Measurements from ENCODE around the gene OSBPL2.

DNA sequence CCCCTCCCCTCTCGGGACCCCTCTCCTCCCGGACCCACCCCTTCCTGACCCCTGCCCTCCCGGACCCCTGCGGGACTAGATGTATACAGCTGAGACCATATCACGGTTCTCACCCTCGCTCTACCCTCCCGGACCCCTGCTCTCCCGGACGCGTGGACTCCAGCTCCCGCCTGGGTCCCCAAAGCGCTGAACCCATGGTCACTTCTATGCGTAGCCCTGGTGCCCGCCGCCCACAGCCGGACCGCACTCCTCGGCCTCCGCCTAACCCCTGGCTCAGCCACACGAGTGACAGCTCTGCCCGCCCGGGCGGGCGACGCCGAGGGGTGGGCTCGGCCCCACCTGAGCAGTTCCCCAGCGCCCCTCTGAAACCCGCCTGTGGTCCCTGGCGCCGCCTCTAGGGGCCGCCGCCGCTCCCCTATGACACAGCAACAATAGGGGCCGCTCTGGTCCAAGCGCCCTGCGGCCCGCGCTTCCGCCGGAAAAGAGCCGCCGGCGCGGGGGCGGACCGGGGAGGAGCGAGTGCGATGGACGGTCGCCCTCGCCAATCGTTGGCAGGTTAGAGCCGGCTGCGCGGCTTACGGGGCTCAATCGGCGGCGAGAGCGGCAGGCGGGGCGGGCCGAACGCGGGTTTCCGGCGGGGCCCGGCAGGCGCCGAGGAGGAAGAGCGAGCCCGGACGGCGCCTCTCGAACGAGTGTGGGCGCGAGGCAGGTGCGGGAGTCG lies 64.2 kb downstream of the OSBPL2 start, which contains the start of gene ADRM1:
- TF ChIP-seq, protein P1, sequence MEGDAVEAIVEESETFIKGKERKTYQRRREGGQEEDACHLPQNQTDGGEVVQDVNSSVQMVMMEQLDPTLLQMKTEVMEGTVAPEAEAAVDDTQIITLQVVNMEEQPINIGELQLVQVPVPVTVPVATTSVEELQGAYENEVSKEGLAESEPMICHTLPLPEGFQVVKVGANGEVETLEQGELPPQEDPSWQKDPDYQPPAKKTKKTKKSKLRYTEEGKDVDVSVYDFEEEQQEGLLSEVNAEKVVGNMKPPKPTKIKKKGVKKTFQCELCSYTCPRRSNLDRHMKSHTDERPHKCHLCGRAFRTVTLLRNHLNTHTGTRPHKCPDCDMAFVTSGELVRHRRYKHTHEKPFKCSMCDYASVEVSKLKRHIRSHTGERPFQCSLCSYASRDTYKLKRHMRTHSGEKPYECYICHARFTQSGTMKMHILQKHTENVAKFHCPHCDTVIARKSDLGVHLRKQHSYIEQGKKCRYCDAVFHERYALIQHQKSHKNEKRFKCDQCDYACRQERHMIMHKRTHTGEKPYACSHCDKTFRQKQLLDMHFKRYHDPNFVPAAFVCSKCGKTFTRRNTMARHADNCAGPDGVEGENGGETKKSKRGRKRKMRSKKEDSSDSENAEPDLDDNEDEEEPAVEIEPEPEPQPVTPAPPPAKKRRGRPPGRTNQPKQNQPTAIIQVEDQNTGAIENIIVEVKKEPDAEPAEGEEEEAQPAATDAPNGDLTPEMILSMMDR (IDR thresholded peaks at IDR 0.05; ENCODE audit: low read depth, low read length, missing input control), result peak; percentile 86
- TF ChIP-seq, protein P2, sequence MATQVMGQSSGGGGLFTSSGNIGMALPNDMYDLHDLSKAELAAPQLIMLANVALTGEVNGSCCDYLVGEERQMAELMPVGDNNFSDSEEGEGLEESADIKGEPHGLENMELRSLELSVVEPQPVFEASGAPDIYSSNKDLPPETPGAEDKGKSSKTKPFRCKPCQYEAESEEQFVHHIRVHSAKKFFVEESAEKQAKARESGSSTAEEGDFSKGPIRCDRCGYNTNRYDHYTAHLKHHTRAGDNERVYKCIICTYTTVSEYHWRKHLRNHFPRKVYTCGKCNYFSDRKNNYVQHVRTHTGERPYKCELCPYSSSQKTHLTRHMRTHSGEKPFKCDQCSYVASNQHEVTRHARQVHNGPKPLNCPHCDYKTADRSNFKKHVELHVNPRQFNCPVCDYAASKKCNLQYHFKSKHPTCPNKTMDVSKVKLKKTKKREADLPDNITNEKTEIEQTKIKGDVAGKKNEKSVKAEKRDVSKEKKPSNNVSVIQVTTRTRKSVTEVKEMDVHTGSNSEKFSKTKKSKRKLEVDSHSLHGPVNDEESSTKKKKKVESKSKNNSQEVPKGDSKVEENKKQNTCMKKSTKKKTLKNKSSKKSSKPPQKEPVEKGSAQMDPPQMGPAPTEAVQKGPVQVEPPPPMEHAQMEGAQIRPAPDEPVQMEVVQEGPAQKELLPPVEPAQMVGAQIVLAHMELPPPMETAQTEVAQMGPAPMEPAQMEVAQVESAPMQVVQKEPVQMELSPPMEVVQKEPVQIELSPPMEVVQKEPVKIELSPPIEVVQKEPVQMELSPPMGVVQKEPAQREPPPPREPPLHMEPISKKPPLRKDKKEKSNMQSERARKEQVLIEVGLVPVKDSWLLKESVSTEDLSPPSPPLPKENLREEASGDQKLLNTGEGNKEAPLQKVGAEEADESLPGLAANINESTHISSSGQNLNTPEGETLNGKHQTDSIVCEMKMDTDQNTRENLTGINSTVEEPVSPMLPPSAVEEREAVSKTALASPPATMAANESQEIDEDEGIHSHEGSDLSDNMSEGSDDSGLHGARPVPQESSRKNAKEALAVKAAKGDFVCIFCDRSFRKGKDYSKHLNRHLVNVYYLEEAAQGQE (IDR thresholded peaks at IDR 0.05), result no peak
- TF ChIP-seq TAF1 (conservative IDR thresholded peaks at IDR 0.05) (no peak), FOXA1 (IDR thresholded peaks at IDR 0.05) (no peak), SP1 (IDR thresholded peaks at IDR 0.05) (peak; percentile 82), YY1 (IDR thresholded peaks at IDR 0.05) (peak; percentile 19), NR2F2 (IDR thresholded peaks at IDR 0.05) (no peak), RAD21 (IDR thresholded peaks at IDR 0.05) (peak; percentile 68 to 77), GABPA (IDR thresholded peaks at IDR 0.05 in 1 of 2, conservative IDR thresholded peaks at IDR 0.05 in 1 of 2) (peak; percentile 83 to 95), RXRA (IDR thresholded peaks at IDR 0.05) (no peak), JUND (IDR thresholded peaks at IDR 0.05) (no peak)
- TF ChIP-seq, protein P3, sequence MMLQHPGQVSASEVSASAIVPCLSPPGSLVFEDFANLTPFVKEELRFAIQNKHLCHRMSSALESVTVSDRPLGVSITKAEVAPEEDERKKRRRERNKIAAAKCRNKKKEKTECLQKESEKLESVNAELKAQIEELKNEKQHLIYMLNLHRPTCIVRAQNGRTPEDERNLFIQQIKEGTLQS (IDR thresholded peaks at IDR 0.05), result no peak
- TF ChIP-seq, protein P4, sequence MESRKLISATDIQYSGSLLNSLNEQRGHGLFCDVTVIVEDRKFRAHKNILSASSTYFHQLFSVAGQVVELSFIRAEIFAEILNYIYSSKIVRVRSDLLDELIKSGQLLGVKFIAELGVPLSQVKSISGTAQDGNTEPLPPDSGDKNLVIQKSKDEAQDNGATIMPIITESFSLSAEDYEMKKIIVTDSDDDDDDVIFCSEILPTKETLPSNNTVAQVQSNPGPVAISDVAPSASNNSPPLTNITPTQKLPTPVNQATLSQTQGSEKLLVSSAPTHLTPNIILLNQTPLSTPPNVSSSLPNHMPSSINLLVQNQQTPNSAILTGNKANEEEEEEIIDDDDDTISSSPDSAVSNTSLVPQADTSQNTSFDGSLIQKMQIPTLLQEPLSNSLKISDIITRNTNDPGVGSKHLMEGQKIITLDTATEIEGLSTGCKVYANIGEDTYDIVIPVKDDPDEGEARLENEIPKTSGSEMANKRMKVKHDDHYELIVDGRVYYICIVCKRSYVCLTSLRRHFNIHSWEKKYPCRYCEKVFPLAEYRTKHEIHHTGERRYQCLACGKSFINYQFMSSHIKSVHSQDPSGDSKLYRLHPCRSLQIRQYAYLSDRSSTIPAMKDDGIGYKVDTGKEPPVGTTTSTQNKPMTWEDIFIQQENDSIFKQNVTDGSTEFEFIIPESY (IDR thresholded peaks at IDR 0.05), result no peak
- TF ChIP-seq, protein P5, sequence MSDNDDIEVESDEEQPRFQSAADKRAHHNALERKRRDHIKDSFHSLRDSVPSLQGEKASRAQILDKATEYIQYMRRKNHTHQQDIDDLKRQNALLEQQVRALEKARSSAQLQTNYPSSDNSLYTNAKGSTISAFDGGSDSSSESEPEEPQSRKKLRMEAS (IDR thresholded peaks at IDR 0.05), result no peak

All from liver (tissue), 3 donors.